Inferior parietal cortex (tissue), 1 donor: ENCODE data around the gene ZNF668.

Experiments
- DNase-seq: peaks from one replicate; pipeline ENCODE4 v3.0.0-alpha.2; 2016; ENCODE audit errors: extremely low spot score

The ZNF668 gene

GRCh38 chr16:31073970-31074813 is at the start of gene ZNF668, which contains the start of gene ZNF646:
Gene ZNF668 (minus strand): TSS chr16:31074240. CDS start chr16:31064459, 9,781 bp downstream.
Gene ZNF646 (plus strand): TSS chr16:31074422. CDS start chr16:31076325, 1,903 bp downstream.
- DNase-seq: peak; percentile 99

DNA sequence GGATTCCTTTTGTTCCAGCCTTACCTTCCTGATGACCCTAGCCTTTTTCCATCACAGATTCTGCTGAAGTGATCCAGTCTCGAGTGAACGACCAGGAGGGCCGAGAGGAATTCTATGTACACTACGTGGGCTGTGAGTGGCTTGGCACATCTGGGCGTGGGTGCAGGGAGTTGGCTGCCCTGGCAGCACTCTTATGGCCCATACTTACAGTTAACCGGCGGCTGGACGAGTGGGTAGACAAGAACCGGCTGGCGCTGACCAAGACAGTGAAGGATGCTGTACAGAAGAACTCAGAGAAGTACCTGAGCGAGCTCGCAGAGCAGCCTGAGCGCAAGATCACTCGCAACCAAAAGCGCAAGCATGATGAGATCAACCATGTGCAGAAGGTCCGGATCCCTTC is 46.1 kb upstream of the ZNF668 start:
- DNase-seq: no peak

GRCh38 chr16:31118223-31119155 is 44.4 kb upstream of the ZNF668 start:
- no peak for DNase-seq

GRCh38 chr16:31117384-31118222 is 43.6 kb upstream of the ZNF668 start, which contains the start of gene KAT8:
Gene KAT8 (plus strand): TSS chr16:31117664. CDS start chr16:31117682, 18 bp downstream.
- peak; percentile 98 for DNase-seq

DNA sequence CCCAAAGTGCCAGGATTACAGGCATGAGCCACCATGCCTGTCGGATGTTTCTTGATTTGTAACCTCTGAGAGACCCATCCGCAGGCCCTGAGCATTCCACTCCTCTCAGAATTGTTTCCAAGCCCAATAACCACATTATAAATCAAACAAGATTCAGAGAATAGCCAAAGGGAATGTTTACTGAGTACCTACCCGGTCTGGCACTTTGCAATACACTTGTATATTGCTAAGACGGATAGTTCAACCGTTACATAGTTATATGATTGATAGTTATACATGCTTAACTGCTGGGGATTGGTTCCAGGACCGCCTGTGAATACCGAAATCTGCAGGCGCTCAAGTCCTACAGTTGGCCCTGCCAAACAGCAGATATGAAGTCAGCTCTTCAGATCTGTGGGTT is 40.4 kb upstream of the ZNF668 start:
- DNase-seq: no peak

DNA sequence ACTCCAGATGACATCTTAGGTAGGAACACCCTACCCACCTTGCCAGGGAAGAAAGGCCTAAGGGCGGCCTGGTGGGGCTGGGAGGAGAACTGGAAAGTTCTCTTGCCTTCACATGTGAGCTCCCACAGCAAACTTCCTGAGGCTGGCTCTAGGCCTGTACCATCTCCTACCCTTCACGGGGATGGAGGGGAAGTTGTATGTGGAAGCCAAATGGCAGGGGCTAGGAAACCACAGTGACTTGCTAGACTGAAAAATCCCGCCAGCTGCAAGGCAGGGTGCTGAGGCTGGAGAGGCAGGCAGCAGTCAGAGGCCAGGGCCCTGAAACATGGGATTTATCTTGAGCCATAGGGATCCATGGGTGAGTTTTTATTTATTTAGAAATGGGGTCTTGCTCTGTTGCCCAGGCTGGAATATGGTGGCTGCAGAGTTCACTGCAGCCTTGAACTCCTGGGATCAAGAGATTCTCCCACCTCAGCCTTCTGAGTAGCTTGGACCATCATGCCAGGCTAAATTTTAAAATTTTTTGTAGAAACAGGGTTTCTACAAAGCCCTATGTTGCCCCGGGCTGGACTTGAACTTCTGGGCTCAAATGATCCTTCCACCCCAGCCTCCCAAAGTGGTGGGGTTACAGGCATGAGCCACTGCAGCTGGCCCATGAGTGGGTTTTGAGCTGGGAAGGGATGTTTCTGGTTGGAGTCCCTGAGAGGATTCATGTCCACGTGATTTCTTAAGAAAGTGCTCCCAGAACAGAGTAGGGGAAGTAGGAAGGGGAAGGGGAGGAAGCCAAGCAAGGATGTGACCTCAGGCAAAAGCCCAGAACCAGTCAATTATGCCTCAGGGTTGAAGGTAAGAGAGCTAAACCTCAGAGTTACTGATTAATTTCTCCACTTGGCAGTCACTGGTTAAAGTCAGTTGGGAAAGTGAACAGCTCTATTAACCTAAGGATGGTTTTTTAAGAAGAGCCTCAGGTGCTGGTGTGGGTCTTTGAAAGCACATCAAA is 39.4 kb upstream of the ZNF668 start:
- no peak for DNase-seq

DNA sequence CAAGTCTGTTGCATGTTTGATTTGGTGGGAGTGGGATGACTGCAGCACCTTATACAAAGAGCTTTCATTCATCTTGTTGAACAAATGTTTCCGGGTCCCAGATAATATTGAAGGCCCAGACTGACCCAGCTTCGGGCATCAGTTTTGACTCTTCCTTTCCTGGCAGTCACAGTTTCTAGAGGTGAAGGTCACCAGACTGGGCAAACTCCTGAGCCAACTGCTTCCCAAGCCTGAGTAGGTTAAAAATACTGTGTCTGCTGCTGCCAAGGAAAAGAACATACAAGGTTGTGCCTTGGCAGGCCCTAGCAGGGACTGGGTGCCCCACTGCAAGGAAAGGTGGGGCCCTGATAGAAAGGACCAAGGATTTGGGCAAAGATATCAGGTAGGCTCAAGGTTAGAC is 38.7 kb upstream of the ZNF668 start:
- no peak for DNase-seq

DNA sequence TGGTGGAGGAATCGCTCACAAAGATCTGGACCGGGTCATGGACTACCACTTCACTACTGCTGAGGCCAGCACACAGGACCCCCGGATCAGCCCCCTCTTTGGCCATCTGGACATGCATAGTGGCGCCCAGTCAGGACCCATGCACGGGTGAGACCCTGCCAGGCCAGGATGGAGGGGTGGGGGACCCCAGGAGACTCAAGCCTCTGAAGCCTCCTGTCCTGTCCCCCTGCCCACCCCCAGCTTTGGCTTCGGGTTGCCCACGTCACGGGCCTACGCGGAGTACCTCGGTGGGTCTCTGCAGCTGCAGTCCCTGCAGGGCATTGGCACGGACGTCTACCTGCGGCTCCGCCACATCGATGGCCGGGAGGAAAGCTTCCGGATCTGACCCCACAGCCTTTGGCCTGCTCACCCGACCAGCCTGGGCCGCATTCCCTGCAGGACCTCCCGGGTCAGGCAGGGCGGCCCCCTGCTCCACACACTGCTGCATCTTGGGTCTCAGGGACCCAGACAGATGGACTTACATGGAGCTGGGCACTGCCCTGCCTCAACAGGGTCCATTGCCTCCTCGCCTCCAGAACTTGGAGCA is 37.9 kb upstream of the ZNF668 start:
- no peak for DNase-seq

DNA sequence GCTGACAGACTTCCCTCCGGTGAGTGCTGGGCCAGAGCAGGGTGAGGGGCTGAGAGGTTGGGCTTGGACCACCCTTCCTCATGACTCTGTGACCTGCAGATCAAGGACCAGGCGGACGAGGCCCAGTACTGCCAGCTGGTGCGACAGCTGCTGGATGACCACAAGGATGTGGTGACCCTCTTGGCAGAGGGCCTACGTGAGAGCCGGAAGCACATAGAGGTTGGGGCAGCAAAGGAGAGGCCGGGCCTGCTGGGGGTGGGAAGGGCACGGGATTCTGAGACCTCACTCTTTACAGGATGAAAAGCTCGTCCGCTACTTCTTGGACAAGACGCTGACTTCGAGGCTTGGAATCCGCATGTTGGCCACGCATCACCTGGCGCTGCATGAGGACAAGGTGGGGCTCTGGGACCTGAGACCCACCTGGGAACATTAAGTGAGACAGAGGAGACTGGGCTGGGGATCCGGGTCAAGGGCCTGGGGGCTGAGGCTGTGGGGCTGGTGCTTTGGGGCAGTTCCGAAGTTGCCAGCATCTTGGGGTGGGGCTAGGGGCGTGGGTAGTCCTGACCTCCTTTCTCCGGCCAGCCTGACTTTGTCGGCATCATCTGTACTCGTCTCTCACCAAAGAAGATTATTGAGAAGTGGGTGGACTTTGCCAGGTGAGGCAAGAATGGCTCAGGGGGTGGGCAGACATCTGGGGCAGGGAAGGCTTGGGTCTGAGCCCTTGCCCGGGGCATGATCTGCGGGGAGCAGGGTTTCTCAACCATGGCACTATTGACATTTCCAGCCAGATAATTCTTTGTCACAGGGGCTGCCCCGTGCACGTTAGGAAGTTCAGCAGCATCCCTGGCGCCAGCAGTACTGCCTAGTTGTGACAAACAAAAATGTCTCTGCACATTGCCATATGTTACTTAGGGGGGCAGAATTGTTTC is 36.3 kb upstream of the ZNF668 start:
- no peak for DNase-seq

GRCh38 chr16:31109622-31110021 is 35.6 kb upstream of the ZNF668 start:
- no peak for DNase-seq

DNA sequence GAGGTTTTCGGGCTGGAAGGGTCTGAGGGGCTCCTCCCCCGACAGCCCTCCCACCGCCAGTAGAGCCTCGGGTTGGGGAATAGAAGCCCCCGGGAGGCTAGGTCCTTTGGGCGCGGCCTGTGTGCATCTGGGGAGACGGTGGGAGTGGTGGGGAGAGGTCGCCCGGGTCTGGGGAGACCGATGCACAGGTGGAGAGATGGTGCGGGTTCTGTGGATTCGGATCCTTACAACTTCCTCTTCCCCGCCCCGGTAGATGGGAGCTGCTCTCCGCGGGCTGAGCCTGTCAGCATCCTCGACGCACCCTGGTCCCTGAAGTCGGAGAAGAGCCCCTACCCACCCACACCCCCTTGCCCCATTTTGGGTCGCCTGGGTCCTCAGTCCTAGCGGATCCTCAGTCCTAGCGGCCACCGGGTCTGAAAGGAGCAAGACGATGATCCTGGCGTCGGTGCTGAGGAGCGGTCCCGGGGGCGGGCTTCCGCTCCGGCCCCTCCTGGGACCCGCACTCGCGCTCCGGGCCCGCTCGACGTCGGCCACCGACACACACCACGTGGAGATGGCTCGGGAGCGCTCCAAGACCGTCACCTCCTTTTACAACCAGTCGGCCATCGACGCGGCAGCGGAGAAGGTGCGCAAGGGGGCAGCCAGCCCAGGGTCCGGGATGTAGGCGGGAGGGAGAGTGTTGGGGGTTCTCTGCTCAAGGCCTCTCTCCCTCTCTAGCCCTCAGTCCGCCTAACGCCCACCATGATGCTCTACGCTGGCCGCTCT is 34.9 kb upstream of the ZNF668 start:
- no peak for DNase-seq

GRCh38 chr16:31108035-31108793 is 34.2 kb upstream of the ZNF668 start, which contains the start of gene BCKDK:
Gene BCKDK (plus strand): TSS chr16:31108386. CDS start chr16:31109224, 838 bp downstream.
- DNase-seq: peak; percentile 72

DNA sequence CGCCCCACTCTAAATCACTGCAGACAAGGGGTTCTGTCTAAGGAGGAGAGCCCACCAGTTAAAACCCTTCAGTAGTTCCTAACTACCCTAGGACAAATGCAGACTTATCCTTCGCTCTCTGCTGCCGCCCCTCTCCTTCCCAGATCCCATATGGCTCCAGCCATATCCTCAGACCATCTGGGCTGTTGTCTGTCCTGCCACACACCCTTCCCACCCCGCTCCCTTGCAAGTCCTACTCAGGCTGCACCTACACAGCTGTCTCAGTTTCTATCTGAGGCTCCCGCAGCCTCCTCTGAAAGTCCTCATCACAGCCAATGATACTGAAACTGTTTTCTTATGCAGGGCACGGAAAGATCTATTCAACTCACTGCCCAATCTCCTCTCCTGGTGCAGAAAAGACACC is 33.4 kb upstream of the ZNF668 start:
- DNase-seq: no peak

GRCh38 chr16:31106509-31107464 is 32.7 kb upstream of the ZNF668 start:
- no peak for DNase-seq

DNA sequence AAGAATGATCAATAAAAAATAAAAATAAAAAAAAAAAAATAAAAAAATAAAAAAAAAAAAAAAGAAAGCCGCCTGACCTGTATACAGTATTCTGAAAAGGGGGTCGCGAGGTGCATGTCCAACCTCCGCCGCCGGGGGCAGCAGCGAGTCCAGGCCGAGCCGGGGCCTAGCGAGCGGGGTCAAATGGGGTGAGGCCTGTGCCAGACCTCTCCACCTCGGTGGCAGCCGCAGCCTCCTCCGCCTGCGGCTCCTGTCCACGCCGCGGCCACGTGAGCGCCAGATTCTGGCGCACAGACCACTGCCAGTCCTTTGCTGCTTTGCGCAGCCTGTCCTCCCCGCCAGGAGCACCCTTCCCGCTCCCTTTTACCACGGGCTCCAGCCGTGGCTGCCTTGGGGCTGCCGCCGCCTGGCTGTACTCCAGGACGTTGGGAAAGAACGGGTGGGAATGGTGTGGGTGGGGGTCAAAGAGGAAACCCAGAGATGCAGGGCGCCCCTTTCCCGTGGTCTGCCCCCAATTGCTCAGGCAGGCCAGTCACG is 31.7 kb upstream of the ZNF668 start:
- peak; percentile 71 for DNase-seq
